ENCODE results near the gene BCL2L13.

DNA sequence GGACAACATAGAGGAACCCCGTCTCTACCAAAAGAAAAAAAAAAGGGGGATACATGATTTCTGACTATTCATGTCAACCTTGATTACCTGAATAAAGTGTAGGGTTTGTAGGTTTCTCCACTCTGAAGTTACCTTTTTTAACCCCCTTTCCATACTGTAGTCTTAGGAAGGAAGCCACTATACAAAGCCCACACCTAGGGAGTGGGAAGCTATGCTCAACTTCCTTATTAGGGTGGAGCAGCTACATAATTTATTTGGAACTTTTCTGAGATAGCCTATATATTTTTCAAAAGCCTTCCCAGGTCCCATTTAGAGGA, 9.4 kb upstream of the BCL2L13 start:
- TF ChIP-seq, protein P1, sequence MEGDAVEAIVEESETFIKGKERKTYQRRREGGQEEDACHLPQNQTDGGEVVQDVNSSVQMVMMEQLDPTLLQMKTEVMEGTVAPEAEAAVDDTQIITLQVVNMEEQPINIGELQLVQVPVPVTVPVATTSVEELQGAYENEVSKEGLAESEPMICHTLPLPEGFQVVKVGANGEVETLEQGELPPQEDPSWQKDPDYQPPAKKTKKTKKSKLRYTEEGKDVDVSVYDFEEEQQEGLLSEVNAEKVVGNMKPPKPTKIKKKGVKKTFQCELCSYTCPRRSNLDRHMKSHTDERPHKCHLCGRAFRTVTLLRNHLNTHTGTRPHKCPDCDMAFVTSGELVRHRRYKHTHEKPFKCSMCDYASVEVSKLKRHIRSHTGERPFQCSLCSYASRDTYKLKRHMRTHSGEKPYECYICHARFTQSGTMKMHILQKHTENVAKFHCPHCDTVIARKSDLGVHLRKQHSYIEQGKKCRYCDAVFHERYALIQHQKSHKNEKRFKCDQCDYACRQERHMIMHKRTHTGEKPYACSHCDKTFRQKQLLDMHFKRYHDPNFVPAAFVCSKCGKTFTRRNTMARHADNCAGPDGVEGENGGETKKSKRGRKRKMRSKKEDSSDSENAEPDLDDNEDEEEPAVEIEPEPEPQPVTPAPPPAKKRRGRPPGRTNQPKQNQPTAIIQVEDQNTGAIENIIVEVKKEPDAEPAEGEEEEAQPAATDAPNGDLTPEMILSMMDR (IDR thresholded peaks at IDR 0.05), result no peak
- TF ChIP-seq, protein P2, sequence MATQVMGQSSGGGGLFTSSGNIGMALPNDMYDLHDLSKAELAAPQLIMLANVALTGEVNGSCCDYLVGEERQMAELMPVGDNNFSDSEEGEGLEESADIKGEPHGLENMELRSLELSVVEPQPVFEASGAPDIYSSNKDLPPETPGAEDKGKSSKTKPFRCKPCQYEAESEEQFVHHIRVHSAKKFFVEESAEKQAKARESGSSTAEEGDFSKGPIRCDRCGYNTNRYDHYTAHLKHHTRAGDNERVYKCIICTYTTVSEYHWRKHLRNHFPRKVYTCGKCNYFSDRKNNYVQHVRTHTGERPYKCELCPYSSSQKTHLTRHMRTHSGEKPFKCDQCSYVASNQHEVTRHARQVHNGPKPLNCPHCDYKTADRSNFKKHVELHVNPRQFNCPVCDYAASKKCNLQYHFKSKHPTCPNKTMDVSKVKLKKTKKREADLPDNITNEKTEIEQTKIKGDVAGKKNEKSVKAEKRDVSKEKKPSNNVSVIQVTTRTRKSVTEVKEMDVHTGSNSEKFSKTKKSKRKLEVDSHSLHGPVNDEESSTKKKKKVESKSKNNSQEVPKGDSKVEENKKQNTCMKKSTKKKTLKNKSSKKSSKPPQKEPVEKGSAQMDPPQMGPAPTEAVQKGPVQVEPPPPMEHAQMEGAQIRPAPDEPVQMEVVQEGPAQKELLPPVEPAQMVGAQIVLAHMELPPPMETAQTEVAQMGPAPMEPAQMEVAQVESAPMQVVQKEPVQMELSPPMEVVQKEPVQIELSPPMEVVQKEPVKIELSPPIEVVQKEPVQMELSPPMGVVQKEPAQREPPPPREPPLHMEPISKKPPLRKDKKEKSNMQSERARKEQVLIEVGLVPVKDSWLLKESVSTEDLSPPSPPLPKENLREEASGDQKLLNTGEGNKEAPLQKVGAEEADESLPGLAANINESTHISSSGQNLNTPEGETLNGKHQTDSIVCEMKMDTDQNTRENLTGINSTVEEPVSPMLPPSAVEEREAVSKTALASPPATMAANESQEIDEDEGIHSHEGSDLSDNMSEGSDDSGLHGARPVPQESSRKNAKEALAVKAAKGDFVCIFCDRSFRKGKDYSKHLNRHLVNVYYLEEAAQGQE (IDR thresholded peaks at IDR 0.05; ENCODE audit: insufficient read depth in 1 of 2, low read depth in 2 of 2, low read length in 1 of 2), result no peak
- TF ChIP-seq SIN3A (IDR thresholded peaks at IDR 0.05; ENCODE audit: borderline replicate concordance, insufficient read depth, low read depth, low read length) (no peak), POLR2AphosphoS5 (IDR thresholded peaks at IDR 0.05; ENCODE audit: low read depth, low read length) (no peak)
